ENCODE measurements around the gene CXCL14.

Gene CXCL14

GRCh38 chr5:135576075-135576599, 2.7 kb downstream of the CXCL14 start:
- H2AFZ ChIP-seq (ENCODE audit: low read length) = no peak overlapping the region
- H3K9ac ChIP-seq (ENCODE audit: low read length) = no peak overlapping the region
- no peaks in the 10 kb centered on the region for H3K79me2 ChIP-seq (ENCODE audit: low read length)
- no peaks in the 10 kb centered on the region for H3K4me1 ChIP-seq (ENCODE audit: low read length)
- TF ChIP-seq CTCF (IDR thresholded peaks at IDR 0.05; ENCODE audit: low read length) (no peak), EZH2 (optimal IDR thresholded peaks at IDR 0.05; ENCODE audit: low read depth, low read length) (no peak), EZH2phosphoT487 (IDR thresholded peaks at IDR 0.05; ENCODE audit: low read length) (no peak)
- H3K36me3 ChIP-seq (replicated peaks; ENCODE audit: insufficient read depth, low read length) = no peaks in the 10 kb centered on the region
- H3K4me3 ChIP-seq (ENCODE audit: low read length) = no peak overlapping the region
- H3K9me3 ChIP-seq (replicated peaks; ENCODE audit: insufficient read depth, low read length) = no peaks in the 10 kb centered on the region
- DNase-seq = no peak
- H3F3A ChIP-seq (ENCODE audit: insufficient read depth, low read length) = no peaks in the 10 kb centered on the region
- no peak overlapping the region for H3K27ac ChIP-seq (ENCODE audit: low read length)
- H4K20me1 ChIP-seq (ENCODE audit: insufficient read depth, low read length) = no peaks in the 10 kb centered on the region
- no peak overlapping the region for H3K4me2 ChIP-seq (ENCODE audit: low read depth, low read length)
- no peaks in the 10 kb centered on the region for H3K9me2 ChIP-seq (replicated peaks; ENCODE audit: insufficient read depth, low read length)
- H3K27me3 ChIP-seq (replicated peaks; ENCODE audit: insufficient read depth, low read length) = peaks cover 24% of the 10 kb centered on the region

GRCh38 chr5:135574493-135574892, 4.3 kb downstream of the CXCL14 start:
- no peaks in the 10 kb centered on the region for H3F3A ChIP-seq (ENCODE audit: insufficient read depth, low read length)
- H3K79me2 ChIP-seq (ENCODE audit: low read length) = no peaks in the 10 kb centered on the region
- no peaks in the 10 kb centered on the region for H3K4me1 ChIP-seq (ENCODE audit: low read length)
- no peak overlapping the region for H3K4me2 ChIP-seq (ENCODE audit: low read depth, low read length)
- no peak overlapping the region for H3K9ac ChIP-seq (ENCODE audit: low read length)
- H4K20me1 ChIP-seq (ENCODE audit: insufficient read depth, low read length) = no peaks in the 10 kb centered on the region
- no peak overlapping the region for H3K4me3 ChIP-seq (ENCODE audit: low read length)
- TF ChIP-seq EZH2 (optimal IDR thresholded peaks at IDR 0.05; ENCODE audit: low read depth, low read length) = no peak
- TF ChIP-seq EZH2phosphoT487 (IDR thresholded peaks at IDR 0.05; ENCODE audit: low read length) = no peak
- no peak for TF ChIP-seq CTCF (IDR thresholded peaks at IDR 0.05; ENCODE audit: low read length)
- no peak for DNase-seq
- no peaks in the 10 kb centered on the region for H3K9me3 ChIP-seq (replicated peaks; ENCODE audit: insufficient read depth, low read length)
- H2AFZ ChIP-seq (ENCODE audit: low read length) = no peak overlapping the region
- H3K27ac ChIP-seq (ENCODE audit: low read length) = no peak overlapping the region
- H3K36me3 ChIP-seq (replicated peaks; ENCODE audit: insufficient read depth, low read length) = no peaks in the 10 kb centered on the region
- peaks cover 31% of the 10 kb centered on the region for H3K27me3 ChIP-seq (replicated peaks; ENCODE audit: insufficient read depth, low read length)
- H3K9me2 ChIP-seq (replicated peaks; ENCODE audit: insufficient read depth, low read length) = no peaks in the 10 kb centered on the region

GRCh38 chr5:135571902-135572301, 6.9 kb downstream of the CXCL14 start:
- Histone ChIP-seq H4K20me1 (ENCODE audit: insufficient read depth, low read length) (no peaks in the 10 kb centered on the region), H3K4me3 (ENCODE audit: low read length) (no peak overlapping the region), H3K9me3 (replicated peaks; ENCODE audit: insufficient read depth, low read length) (no peaks in the 10 kb centered on the region), H3F3A (ENCODE audit: insufficient read depth, low read length) (no peaks in the 10 kb centered on the region), H3K36me3 (replicated peaks; ENCODE audit: insufficient read depth, low read length) (no peaks in the 10 kb centered on the region), H3K9ac (ENCODE audit: low read length) (no peak overlapping the region), H3K4me2 (ENCODE audit: low read depth, low read length) (no peak overlapping the region), H3K9me2 (replicated peaks; ENCODE audit: insufficient read depth, low read length) (no peaks in the 10 kb centered on the region), H3K79me2 (ENCODE audit: low read length) (no peaks in the 10 kb centered on the region), H2AFZ (ENCODE audit: low read length) (no peak overlapping the region), H3K27ac (ENCODE audit: low read length) (no peak overlapping the region), H3K27me3 (replicated peaks; ENCODE audit: insufficient read depth, low read length) (peaks cover 11% of the 10 kb centered on the region), H3K4me1 (ENCODE audit: low read length) (no peaks in the 10 kb centered on the region)
- no peak for DNase-seq
- TF ChIP-seq EZH2 (optimal IDR thresholded peaks at IDR 0.05; ENCODE audit: low read depth, low read length) = no peak
- no peak for TF ChIP-seq CTCF (IDR thresholded peaks at IDR 0.05; ENCODE audit: low read length)
- no peak for TF ChIP-seq EZH2phosphoT487 (IDR thresholded peaks at IDR 0.05; ENCODE audit: low read length)

Data from MM.1S (cell line).